D341Med (cell line): ENCODE results near the gene ZC3H4.

ENCODE experiments used
- DNase-seq: peaks from one replicate; pipeline ENCODE4 v3.0.0; 2012; ENCODE audit warnings: low spot score

ZC3H4 gene

DNA sequence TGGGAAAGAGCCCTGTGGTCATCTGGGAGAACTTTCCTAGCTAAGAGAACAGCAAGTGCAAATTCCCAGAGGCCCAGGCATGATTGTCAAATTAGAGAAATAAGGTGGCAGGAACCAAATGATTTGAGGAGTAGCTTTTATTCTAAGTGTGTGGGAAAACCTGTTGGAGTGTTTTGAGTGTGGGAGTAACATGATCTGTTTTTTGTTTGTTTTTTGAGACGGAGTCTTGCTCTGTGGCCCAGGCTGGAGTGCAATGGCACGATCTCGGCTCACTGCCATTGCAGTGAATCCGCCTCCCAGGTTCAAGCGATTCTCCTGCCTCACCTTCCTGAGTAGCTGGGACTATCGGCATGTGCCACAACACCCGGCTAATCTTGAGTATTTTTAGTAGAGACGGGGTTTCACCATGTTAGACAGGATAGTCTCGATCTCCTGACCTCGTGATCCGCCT, 19.5 kb upstream of the ZC3H4 start:
- DNase-seq, result no peak

DNA sequence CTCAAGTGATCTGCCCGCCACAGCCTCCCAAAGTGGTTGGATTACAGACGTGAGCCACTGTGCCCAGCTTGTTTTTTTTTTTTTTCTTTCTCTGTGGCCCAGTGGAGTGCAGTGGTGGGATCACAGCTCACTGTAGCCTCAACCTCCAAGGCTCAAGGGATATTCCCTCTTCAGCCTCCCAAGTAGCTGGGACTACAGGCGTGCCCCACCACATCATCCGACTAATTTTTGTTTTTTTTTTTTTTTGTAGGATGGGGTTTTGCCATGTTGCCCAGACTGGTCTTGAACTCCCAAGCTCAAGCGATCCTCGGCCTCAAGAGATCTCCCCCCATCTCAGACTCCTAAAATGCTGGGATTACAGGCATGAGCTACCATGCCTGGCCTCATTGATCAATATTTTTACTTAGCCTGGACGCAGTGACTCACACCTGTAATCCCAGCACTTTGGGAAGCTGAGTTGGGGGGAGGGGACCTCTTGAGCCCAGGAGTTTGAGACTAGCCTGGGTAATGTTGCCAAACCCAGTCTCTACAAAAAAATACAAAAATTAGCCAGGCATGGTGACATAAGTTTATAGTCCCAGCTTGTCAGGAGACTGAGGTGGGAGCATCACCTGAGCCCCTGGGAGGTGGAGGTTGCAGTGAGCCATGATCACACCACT, 18.7 kb upstream of the ZC3H4 start:
- no peak for DNase-seq

DNA sequence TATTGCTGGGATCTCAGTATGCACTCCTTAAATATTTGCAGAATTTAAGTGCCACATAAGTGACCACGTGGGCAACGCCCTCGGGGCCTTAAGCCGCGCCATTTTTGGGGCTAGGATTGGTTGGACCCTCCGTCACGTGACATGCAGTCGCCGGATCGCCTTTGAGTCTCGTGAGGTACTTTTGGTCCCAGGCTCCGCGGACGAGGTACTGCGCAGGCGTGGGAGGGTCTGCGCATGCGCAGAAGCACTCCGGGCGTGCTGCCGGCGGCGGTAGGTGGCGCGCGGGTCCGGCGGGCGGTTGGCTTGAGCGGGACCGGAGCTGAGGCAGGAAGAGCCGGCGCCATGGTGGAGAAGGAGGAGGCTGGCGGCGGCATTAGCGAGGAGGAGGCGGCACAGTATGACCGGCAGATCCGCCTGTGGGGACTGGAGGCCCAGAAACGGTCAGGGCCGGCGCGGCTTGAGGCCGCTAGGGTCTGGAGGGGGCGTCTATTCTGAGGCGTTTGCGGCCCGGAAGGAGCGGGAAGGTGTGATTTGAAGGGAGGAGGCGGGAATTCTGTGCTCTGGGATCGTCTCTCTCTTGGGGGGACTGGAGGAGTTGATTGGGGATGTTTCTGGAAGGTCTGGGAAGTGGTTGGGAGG, 17.1 kb upstream of the ZC3H4 start, which contains the start of gene SAE1:
SAE1 (plus strand) TSS at position 247 of the 639 bp plus-strand sequence; CDS start at position 343, 96 bp downstream.
- DNase-seq, result peak; percentile 98

DNA sequence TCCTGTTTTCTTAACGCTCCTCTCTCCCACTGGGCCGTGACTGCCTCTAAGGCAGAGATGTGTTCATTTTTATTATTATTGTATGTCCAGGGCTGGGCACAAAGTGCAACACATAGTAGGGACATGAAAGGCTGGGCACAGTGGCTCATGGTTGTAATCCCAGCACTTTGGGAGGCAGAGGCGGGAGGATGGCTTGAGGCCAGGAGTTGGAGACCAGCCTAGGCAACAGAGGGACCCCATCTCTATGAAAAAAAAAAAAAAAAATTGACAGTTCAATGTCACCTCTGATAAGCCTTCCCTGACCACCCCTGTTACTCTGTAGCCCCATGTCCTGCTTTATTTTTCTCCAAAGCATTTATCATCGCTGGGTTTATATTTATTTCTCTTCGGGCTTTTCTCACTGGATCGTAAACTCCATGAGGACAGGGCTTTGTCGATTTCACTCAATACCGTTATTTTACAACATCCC, 16.6 kb upstream of the ZC3H4 start:
- DNase-seq, result no peak

DNA sequence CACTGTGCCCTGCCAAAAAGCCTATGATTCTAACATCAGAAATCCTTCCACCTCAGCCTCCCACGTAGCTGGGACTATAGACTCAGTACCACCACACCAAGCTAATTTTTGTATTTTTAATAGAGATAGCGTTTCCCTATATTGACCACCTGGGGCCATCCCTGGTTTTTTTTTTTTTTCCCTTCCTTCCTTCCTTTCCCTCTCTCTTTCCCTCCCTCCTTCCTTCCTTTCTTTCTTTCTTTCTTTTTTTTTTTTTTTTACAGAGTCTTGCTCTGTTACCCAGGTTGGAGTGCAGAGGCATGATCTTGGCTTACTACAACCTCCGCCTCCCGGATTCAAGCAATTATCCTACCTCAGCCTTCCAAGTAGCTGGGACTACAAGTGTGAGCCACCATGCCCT, 16.0 kb upstream of the ZC3H4 start:
- DNase-seq, result no peak

DNA sequence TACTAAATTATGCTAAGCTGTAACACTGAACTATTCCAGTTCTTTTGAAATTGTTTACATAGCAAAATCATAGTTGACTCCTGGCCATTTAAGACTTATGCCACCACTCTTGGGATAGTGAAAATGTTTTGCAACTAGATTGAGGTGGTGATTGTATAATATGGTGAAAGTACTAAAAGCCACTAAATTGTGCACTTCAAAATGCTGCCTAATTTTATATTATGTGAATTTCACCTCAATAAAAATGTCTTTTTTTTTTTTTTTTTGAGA, 12.0 kb upstream of the ZC3H4 start:
- DNase-seq, result no peak

DNA sequence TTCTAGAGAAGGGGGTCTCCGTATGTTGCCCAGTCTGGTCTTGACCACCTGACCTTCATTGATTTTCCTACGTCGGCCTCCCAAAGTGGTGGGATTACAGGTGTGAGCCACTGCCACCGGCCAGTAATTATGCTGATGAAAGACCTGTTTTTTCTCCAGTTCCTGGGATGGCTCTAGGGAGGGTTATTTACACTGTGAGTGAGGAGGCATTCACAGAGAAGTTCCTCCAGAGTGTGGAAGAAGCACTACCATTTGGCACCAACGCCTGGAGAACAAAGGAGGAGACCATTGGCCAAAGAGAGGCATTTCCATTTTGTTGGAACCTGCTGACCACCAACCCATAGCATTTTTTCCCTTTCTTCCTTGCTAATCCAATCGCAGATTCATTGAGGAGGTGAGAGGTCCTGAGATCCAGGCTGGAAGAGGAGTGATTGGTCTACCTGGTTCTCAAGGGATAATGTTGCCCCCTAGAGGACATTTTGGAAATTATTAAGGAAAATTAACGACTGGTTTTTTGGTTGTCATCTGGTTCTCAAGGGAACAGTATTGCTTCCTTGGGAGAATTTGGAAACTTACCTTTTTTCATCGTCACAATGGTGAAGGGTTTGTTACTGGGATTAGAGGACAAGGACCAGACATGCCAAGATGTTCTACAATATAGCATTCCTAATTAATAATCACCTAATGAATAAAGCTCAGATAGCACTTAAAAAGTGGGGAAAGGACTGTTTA, 11.5 kb upstream of the ZC3H4 start:
- peak; percentile 67 for DNase-seq

DNA sequence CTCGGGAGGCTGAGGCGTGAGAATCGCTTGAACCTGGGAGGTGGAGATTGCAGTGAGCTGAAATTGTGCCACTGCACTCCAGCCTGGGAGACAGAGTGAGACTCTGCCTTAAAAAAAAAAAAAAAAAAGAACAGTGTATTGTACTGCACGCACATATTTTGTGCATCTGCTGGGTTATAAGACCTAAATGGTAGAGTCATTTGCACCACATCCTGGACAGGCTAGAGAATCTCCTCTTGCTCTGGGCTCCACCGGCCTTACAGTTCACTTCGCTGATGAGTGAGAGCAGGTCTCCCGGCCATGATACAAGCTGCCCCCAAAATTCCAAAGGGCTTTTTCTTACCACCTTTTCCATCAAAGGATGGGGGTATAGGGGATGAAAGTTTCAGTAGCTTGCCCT, 9.8 kb upstream of the ZC3H4 start:
- no peak for DNase-seq

DNA sequence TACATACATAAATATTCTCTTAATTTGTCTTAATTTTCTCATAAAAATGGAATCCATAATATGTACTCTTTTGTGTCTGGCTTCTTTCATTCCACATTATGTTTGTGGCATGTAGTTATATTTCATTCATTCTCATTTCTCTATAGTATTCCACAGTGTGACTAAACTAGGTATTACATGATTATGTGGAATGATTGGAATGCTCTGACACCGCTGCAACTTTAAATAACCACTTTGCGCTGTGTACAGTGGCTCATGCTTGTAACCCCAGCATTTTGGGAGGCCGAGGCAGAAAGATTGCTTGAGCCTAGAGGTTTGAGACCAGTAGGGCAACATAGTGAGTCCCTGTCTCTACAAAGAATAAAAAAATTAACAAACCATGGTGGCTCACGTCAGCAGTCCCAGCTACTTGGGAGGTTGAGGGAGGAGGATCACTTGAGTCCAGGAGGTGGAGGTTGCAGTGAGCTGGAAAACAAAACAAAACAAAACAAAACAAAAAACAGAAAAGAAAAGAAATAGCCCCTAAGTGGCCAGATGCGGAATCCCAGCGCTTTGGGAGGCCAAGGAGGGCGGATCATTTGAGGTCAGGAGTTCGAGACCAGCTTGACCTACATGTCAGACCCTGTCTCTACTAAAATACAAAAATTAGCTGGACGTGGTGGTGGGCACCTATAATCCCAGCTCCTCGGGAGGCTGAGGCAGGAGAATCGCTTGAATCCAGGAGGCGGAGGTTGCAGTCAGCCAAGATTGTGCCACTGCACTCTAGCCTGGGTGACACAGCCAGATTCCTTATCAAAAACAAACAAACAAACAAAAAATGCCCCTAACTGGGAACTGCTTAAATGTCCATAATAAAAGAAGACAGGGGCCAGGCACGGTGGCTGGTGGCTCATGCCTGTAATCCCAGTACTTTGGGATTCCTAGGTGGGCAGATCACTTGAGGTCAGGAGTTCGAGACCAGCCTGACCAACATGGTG, 9.1 kb upstream of the ZC3H4 start:
- no peak for DNase-seq

DNA sequence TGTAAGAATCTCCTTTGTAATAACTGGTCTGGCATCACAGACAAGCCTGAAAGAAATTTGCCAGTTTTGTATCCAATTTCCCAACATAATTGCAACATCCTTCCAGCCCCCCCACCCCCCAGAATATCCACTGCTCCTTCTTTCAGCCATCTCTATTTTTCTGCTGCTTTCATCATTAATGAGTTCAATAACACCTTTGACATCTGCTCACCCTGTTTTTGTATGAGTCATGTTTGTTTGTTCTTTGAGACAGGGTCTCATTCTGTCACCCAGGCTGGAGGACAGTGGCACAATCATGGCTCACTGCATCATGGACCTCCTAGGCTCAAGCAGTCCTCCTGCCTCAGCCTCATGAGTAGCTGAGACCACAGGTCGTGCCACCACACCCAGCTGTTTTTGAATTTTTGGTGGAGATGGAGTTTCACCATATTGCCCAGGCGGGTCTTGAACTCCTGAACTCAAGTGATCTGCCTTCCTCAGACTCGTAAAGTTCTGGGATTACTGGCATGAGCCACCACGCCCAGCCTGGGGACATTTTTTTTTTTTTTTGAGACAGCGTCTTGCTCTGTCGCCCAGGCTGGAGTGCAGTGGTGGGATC, 7.0 kb upstream of the ZC3H4 start:
- no peak for DNase-seq

DNA sequence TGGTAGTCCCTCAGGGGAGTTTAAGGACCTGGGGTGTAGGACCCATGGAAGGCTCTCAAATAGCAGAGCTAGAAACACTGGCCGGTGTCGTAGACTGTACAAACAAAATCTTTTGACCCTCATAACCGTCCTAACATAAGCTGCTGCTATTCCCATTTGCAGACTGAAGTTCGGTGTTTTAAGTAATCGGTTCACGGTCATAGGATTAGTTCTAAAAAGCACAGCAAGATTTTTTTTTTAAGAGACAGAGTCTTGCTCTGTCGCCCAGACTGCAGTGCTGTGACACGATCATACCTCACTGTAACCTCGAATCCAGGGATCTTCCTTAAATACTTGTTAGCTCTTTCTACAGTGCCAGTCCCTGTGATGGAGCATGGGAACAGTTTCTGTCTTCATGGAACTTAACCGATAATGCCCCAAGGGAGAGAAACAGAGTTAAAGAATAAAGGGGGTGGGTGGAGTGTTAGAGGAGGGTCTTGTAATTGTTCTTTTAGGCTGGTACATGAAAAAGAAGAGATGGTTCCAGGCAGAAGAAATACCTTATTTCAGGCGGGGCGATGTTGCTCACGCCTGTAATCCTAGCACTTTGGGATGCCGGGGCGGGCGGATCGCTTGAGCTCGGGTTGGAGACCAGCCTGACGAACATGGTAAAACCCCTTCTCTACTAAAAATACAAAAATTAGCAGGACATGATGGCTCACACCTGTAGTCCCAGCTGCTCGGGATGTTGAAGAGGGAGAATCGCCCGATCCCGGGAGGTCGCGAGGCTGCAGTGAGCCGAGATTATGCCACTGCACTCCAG, 475 bp upstream of the ZC3H4 start:
- no peak for DNase-seq

DNA sequence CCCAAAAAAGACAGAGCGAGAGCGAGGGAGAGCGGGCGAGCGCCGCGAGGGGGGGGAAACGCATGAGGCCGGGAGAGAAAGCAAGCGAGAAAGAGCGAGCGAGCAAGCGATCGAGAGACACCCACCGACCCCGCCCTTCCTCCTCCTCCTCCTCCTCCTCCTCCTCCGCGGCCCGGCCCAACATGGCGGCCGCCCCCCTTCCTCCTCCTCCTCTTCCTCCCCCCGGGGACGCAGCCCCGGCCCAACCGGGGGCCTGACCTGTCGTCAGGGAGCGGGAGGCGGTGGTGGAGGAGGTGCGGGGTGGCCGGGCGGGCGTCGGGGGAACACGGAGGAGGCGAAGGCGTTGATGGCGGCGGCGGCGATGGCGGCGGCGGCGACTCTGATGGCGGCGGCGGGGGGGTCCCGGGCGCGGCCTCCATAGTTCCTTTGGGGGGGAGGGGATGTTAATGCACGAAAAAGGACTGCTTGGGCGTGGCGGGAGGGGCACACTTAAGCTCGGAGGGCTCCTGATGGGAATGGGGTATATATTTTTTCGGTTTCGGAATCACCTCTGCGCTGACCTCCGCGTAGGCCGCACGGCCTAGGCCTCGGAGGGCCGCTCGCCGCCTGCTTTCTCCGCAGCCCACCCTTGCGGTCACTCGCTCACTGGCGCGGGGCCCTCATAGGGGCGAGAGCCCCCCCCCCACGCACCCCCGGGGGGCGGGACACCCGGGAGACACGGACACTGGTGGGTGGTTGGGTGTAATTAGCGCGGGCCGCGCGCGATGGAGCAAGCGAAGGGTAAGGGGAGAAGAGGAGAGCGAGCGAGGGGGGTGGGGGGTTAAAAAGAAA, 1.2 kb downstream of the ZC3H4 start:
- DNase-seq, result peak; percentile 85

DNA sequence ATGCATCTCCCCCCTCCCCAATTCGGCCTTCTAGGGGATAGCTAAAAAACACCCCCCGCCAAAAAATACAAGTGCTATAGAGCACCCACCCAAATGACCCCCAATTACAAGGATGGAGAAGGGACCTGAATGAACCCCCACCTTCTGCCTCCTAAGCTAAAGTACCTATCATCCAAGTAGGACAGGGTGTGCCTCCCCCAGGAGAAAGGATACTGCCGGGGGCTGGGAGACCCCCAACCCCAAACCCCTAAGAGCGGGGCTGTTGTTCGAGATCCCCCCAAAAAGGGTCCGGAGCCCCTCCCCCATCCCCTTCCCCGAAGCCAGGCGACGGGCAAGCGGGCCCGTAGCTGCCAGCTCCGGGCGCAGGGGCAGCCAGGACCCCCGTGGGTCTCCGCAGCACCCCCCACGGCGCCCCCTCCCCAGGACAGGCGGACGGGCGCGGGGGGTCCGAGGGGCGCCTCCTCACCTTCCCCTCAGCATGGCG, 1.9 kb downstream of the ZC3H4 start:
- no peak for DNase-seq

DNA sequence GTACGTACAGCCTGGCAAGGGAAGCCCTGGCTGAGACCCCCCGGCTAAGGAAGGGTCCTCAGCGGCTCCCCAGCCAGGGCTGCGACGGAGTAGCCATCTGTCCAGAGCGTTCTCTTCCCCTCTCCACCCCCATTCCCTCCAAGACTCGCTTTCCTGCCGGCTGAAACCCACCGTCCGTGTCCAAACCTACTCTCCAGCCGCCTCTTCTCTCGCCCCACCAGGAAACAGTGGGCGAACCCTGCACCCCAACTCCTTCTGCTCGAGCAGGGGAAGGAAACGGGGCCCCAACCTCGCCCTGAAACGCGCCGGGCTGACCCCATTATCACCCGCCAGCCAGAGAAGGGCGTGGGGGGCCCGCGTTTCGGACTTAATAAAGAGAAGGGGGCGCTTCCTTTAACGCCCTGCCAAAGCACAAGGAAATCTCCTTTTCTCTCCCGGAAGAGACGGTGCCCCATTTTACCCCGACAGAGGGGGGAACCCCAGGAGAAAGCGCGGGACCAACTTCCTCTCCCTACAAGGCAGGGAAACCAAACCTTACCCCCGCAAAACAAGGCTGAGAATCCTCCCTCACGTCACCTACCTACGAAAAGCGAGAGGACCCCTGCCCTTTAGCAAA, 2.5 kb downstream of the ZC3H4 start:
- DNase-seq, result no peak

DNA sequence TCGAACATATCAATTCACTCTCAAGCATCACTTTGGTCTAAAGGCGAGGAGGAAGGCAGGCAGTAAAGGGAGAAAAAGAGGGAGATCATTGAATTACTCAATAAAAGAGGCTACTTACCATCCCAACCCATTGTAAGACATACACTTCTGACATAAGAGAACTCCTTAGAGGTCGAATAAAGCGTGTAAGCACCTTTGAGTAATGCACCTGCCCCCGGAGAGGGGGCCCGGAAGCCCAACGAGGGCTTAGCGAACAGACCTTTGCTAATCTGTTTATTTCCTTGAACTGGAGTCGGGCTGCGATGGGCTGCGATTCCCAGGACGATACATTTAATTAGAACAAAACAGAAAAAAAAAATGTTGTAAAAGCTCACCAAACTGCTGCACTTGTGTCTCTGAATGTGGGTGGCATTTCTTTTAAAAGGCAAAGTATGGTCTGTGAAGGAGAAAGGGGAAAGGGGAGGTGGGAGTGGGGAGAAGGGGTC, 3.0 kb downstream of the ZC3H4 start:
- no peak for DNase-seq

DNA sequence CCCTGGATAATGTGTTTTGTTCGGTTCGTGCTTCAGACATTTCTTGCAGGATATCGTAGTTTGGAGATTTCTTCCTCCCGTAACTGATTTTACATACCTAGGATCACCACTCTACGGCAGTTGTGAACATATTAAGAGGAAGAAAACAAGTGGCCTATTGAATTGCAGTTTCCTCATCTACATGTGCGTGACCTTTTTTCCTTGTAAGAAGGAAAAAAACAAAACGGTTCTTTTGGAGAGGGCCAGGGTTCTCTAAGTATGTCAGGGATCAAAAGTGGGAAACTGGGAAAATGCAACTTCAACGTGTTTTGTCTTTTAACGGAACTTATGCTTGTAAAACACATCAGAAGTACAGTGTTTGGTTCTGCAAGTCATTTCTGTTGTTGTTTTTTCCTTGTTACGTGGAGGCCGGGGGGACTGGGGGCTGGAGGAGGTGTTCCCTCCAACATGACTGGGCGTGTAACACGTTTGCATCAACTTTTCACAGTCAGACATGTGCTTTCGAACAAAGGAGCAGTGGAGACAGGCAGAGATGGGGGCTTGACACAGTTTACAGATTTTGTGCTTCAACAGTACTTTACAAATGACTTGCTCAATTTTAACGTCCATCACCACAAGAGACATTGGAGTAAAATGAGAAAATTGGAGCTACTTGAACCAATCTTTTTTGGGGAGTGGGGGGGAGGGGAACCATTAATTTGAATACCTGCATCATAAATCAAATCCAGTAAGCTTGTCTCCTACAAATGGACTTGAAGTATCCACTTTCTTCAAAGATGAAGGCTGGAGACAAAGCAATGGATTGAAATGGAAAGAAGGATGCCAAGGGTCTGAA, 3.8 kb downstream of the ZC3H4 start:
- no peak for DNase-seq

DNA sequence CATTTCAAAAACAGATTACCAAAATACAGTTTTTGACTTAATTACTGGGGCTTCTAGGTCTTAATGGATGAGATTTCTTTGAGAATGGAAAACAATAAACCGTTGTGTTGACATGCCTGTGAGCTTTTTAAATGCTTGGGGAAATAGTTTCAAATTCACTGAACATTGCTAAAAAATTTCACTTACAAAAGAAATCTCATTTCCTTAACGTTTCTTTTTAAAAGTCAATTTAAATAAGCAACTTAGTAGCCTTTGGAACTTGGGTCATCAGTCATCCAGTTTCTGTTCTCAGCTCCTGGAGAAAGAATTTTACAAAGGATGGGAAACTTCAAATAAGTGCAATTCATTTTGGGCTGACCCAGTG, 4.4 kb downstream of the ZC3H4 start:
- DNase-seq, result no peak
